Measurements from ENCODE around the gene CPXM2.
A peak's percentile ranks its signal among the peaks of the same experiment; 100 is the strongest.

CPXM2 gene

GRCh38 chr10:123906884-123907652, 15.5 kb upstream of the CPXM2 start:
- no peaks in the 10 kb centered on the region for H3K36me3 ChIP-seq (ENCODE audit: control insufficient read depth in 2 of 2, insufficient read depth in 2 of 2, low read length in 2 of 2)
- no peaks in the 10 kb centered on the region for H3K27me3 ChIP-seq (ENCODE audit: control insufficient read depth in 2 of 2, insufficient read depth in 2 of 2, low read length in 2 of 2)
- no peak overlapping the region for H3K9ac ChIP-seq (ENCODE audit: low read depth in 1 of 2, low read length in 2 of 2)
- no peaks in the 10 kb centered on the region for H3K4me1 ChIP-seq (ENCODE audit: control insufficient read depth in 2 of 2, insufficient read depth in 2 of 2, low read length in 2 of 2)
- no peak overlapping the region for H3K4me3 ChIP-seq (ENCODE audit: low read length in 2 of 2)
- no peak overlapping the region for H3K27ac ChIP-seq (ENCODE audit: low read depth in 2 of 2, low read length in 2 of 2)
- H3K9me3 ChIP-seq (ENCODE audit: control insufficient read depth in 2 of 2, low read length in 2 of 2) = no peaks in the 10 kb centered on the region

DNA sequence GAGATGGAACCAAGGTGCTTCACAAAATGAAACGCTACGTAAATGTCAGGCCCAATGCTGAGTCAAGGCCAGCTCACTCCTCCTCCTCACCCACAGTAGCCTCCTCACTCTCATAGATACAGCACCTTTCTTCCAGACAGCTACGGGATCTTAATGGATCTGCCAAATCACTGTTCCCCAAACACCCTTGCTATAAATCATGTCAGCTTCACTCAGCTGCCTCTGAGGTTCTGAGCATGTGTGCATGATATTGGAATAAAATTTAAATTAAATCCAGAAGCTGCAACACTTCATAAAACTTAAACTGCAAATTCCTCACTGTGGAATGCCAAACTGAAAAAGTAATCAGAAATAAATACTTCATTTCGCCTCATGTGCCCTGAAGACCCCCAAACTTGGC, 14.7 kb upstream of the CPXM2 start:
- Histone ChIP-seq H3K4me1 (ENCODE audit: control insufficient read depth in 2 of 2, insufficient read depth in 2 of 2, low read length in 2 of 2) (no peaks in the 10 kb centered on the region), H3K9me3 (ENCODE audit: control insufficient read depth in 2 of 2, low read length in 2 of 2) (no peaks in the 10 kb centered on the region), H3K9ac (ENCODE audit: low read depth in 1 of 2, low read length in 2 of 2) (no peak overlapping the region), H3K4me3 (ENCODE audit: low read length in 2 of 2) (no peak overlapping the region), H3K36me3 (ENCODE audit: control insufficient read depth in 2 of 2, insufficient read depth in 2 of 2, low read length in 2 of 2) (no peaks in the 10 kb centered on the region), H3K27me3 (ENCODE audit: control insufficient read depth in 2 of 2, insufficient read depth in 2 of 2, low read length in 2 of 2) (no peaks in the 10 kb centered on the region), H3K27ac (ENCODE audit: low read depth in 2 of 2, low read length in 2 of 2) (no peak overlapping the region)

DNA sequence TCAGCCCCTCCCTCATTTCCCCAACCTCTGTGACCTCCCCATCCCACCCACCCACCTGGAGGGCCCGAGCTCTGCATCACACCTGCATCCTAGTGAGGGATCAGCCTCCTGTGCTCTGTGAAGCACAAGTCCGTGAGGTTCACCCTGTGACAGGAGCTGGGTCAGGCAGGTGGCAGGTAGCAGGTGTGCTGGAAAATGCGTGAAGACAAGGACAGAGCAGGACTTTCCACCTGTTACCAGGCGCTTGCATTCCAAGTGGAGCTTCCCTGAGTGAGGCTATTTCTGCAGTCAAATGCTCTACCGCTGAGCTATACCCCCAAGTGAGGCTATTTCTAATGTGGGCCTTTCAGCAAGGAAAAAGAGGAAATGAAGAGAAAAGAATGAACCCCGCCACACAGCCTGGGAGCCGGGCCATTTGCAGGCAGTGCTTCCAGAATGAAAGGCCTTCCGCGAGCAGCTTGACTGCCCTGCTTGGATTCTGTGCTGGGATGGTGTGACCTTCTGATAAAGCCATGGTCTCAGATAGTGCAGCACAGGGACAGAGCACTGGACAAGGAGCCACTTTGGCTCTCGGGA, 13.3 kb upstream of the CPXM2 start:
- Histone ChIP-seq H3K36me3 (ENCODE audit: control insufficient read depth in 2 of 2, insufficient read depth in 2 of 2, low read length in 2 of 2) (no peaks in the 10 kb centered on the region), H3K9me3 (ENCODE audit: control insufficient read depth in 2 of 2, low read length in 2 of 2) (no peaks in the 10 kb centered on the region), H3K4me1 (ENCODE audit: control insufficient read depth in 2 of 2, insufficient read depth in 2 of 2, low read length in 2 of 2) (no peaks in the 10 kb centered on the region), H3K9ac (ENCODE audit: low read depth in 1 of 2, low read length in 2 of 2) (no peak overlapping the region), H3K27ac (ENCODE audit: low read depth in 2 of 2, low read length in 2 of 2) (no peak overlapping the region), H3K27me3 (ENCODE audit: control insufficient read depth in 2 of 2, insufficient read depth in 2 of 2, low read length in 2 of 2) (no peaks in the 10 kb centered on the region), H3K4me3 (ENCODE audit: low read length in 2 of 2) (no peak overlapping the region)

DNA sequence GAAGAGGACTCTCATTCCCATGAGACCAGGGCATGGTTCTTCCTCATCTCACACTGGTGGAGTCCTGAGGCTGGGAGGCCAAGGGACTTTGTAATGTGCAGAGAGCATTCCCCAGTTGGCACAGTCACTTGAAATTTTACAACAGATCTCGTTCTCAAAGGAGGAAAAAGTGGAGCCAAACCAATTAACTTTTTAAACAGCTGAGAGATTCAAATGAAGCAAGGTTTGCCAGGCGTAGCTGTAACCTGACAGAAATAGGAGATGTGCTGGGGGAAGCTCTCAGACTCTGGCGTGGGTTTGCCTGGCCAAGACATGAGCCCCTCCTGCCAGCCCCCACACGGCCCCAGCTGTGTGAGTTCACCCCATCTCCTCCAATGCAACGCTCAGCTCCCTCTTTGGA, 12.0 kb upstream of the CPXM2 start:
- Histone ChIP-seq H3K9me3 (ENCODE audit: control insufficient read depth in 2 of 2, low read length in 2 of 2) (no peaks in the 10 kb centered on the region), H3K36me3 (ENCODE audit: control insufficient read depth in 2 of 2, insufficient read depth in 2 of 2, low read length in 2 of 2) (no peaks in the 10 kb centered on the region), H3K4me3 (ENCODE audit: low read length in 2 of 2) (no peak overlapping the region), H3K27ac (ENCODE audit: low read depth in 2 of 2, low read length in 2 of 2) (no peak overlapping the region), H3K4me1 (ENCODE audit: control insufficient read depth in 2 of 2, insufficient read depth in 2 of 2, low read length in 2 of 2) (no peaks in the 10 kb centered on the region), H3K9ac (ENCODE audit: low read depth in 1 of 2, low read length in 2 of 2) (no peak overlapping the region), H3K27me3 (ENCODE audit: control insufficient read depth in 2 of 2, insufficient read depth in 2 of 2, low read length in 2 of 2) (no peaks in the 10 kb centered on the region)

GRCh38 chr10:123901621-123902020, 10.0 kb upstream of the CPXM2 start:
- Histone ChIP-seq H3K27me3 (ENCODE audit: control insufficient read depth in 2 of 2, insufficient read depth in 2 of 2, low read length in 2 of 2) (no peaks in the 10 kb centered on the region), H3K4me1 (ENCODE audit: control insufficient read depth in 2 of 2, insufficient read depth in 2 of 2, low read length in 2 of 2) (no peaks in the 10 kb centered on the region), H3K27ac (ENCODE audit: low read depth in 2 of 2, low read length in 2 of 2) (no peak overlapping the region), H3K9me3 (ENCODE audit: control insufficient read depth in 2 of 2, low read length in 2 of 2) (no peaks in the 10 kb centered on the region), H3K36me3 (ENCODE audit: control insufficient read depth in 2 of 2, insufficient read depth in 2 of 2, low read length in 2 of 2) (no peaks in the 10 kb centered on the region), H3K4me3 (ENCODE audit: low read length in 2 of 2) (no peak overlapping the region), H3K9ac (ENCODE audit: low read depth in 1 of 2, low read length in 2 of 2) (no peak overlapping the region)

DNA sequence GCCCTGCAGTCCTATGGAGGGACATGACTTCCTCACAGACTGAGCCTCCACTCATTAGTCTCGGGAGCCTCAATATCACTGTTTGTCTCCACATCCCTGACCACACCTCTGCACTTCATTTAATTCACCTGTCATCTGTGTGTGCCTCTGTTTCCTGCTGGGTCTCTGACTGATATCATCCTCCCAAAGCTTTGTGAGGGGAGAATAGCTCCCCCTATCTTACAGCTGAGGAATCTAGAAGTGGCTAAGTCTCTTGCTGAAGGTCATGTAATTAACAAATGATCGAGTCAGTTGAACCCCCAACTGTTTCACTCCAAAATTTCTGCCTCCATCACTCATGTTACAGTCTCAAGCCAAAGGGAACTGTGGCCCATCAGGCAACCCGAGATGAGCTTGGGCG, 5.5 kb upstream of the CPXM2 start:
- Histone ChIP-seq H3K27ac (ENCODE audit: low read depth in 2 of 2, low read length in 2 of 2) (no peak overlapping the region), H3K4me3 (ENCODE audit: low read length in 2 of 2) (no peak overlapping the region), H3K9me3 (ENCODE audit: control insufficient read depth in 2 of 2, low read length in 2 of 2) (no peaks in the 10 kb centered on the region), H3K36me3 (ENCODE audit: control insufficient read depth in 2 of 2, insufficient read depth in 2 of 2, low read length in 2 of 2) (no peaks in the 10 kb centered on the region), H3K9ac (ENCODE audit: low read depth in 1 of 2, low read length in 2 of 2) (no peak overlapping the region), H3K27me3 (ENCODE audit: control insufficient read depth in 2 of 2, insufficient read depth in 2 of 2, low read length in 2 of 2) (no peaks in the 10 kb centered on the region), H3K4me1 (ENCODE audit: control insufficient read depth in 2 of 2, insufficient read depth in 2 of 2, low read length in 2 of 2) (no peaks in the 10 kb centered on the region)

DNA sequence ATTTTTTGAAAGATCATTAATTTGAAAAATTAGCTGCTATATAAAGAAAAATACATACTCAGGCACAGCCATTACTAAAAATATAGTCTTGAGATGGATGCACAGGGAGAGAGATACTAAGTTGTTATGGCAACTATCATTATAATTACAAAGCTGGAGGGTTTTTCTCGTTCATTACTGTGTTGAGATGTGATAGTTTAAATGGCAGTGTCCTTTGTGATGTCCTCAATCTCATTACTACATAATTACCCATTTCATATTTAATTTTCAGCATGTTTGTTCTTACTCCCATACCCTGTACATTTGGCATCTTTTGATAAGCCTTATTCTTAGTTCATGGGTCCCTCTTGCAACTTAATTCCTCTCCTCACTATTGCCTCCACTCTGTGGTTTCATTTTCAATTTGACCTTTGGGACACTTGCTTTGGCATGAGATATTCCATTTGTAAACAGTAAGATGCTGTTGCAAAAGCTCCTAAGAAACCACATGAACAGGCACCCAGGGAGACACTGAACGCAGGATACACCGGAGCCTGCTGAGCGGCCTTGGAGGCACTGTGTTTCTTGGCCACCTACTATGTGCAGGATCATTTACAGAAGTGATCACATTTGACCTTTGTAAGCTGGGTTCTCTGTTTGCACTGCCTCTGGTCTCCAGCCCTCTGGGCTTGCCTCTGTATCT, 4.8 kb upstream of the CPXM2 start:
- Histone ChIP-seq H3K9me3 (ENCODE audit: control insufficient read depth in 2 of 2, low read length in 2 of 2) (no peaks in the 10 kb centered on the region), H3K27ac (ENCODE audit: low read depth in 2 of 2, low read length in 2 of 2) (no peak overlapping the region), H3K4me3 (ENCODE audit: low read length in 2 of 2) (no peak overlapping the region), H3K4me1 (ENCODE audit: control insufficient read depth in 2 of 2, insufficient read depth in 2 of 2, low read length in 2 of 2) (no peaks in the 10 kb centered on the region), H3K9ac (ENCODE audit: low read depth in 1 of 2, low read length in 2 of 2) (no peak overlapping the region), H3K36me3 (ENCODE audit: control insufficient read depth in 2 of 2, insufficient read depth in 2 of 2, low read length in 2 of 2) (no peaks in the 10 kb centered on the region), H3K27me3 (ENCODE audit: control insufficient read depth in 2 of 2, insufficient read depth in 2 of 2, low read length in 2 of 2) (no peaks in the 10 kb centered on the region)

GRCh38 chr10:123893651-123894050, 2.0 kb upstream of the CPXM2 start:
- no peak overlapping the region for H3K27ac ChIP-seq (ENCODE audit: low read depth in 2 of 2, low read length in 2 of 2)
- peaks cover 6 to 9% of the 10 kb centered on the region in 2 donors for H3K27me3 ChIP-seq (ENCODE audit: control insufficient read depth in 2 of 2, insufficient read depth in 2 of 2, low read length in 2 of 2)
- H3K9ac ChIP-seq (ENCODE audit: low read depth in 1 of 2, low read length in 2 of 2) = no peak overlapping the region

GRCh38 chr10:123890756-123891143, 857 bp downstream of the CPXM2 start:
- Histone ChIP-seq H3K36me3 (ENCODE audit: control insufficient read depth in 2 of 2, insufficient read depth in 2 of 2, low read length in 2 of 2) (no peaks in the 10 kb centered on the region), H3K4me1 (ENCODE audit: control insufficient read depth in 2 of 2, insufficient read depth in 2 of 2, low read length in 2 of 2) (no peaks in the 10 kb centered on the region), H3K4me3 (ENCODE audit: low read length in 2 of 2) (peak overlapping the region; percentile 45 to 53), H3K9ac (ENCODE audit: low read depth in 1 of 2, low read length in 2 of 2) (no peak overlapping the region), H3K9me3 (ENCODE audit: control insufficient read depth in 2 of 2, low read length in 2 of 2) (no peaks in the 10 kb centered on the region), H3K27ac (ENCODE audit: low read depth in 2 of 2, low read length in 2 of 2) (peak overlapping the region in 1 of 2 donors; percentile 43), H3K27me3 (ENCODE audit: control insufficient read depth in 2 of 2, insufficient read depth in 2 of 2, low read length in 2 of 2) (peaks cover 6 to 9% of the 10 kb centered on the region in 2 donors)

More at GRCh38 chr10:123893651-123894050, 2.0 kb upstream of the CPXM2 start:
- Histone ChIP-seq H3K4me1 (ENCODE audit: control insufficient read depth in 2 of 2, insufficient read depth in 2 of 2, low read length in 2 of 2) (no peaks in the 10 kb centered on the region), H3K36me3 (ENCODE audit: control insufficient read depth in 2 of 2, insufficient read depth in 2 of 2, low read length in 2 of 2) (no peaks in the 10 kb centered on the region), H3K9me3 (ENCODE audit: control insufficient read depth in 2 of 2, low read length in 2 of 2) (no peaks in the 10 kb centered on the region), H3K4me3 (ENCODE audit: low read length in 2 of 2) (no peak overlapping the region)

DNA sequence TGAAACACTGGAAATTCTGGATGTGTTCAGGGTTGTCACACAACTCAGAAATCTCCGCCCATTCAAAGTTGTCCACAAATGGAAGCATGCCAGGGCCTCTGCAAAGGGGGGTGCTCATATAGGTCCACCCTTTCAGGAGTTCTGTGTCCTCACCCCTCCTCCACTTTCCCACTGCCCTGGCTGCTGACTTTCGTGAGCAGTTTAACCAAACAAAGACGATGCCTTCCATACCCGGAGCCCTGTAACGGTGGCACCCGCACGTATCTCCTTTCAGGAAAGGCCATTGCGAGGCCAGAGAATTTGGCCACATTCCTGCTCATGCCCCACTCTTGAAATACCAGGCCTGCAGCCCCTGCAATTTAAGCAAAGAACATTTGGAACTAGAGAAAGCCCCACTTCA, 1.4 kb downstream of the CPXM2 start:
- Histone ChIP-seq H3K4me3 (ENCODE audit: low read length in 2 of 2) (peak overlapping the region in 1 of 2 donors; percentile 45), H3K4me1 (ENCODE audit: control insufficient read depth in 2 of 2, insufficient read depth in 2 of 2, low read length in 2 of 2) (no peaks in the 10 kb centered on the region)

More for the DNA sequence above, 1.4 kb downstream of the CPXM2 start:
- H3K27me3 ChIP-seq (ENCODE audit: control insufficient read depth in 2 of 2, insufficient read depth in 2 of 2, low read length in 2 of 2) = peaks cover 6 to 9% of the 10 kb centered on the region in 2 donors
- no peaks in the 10 kb centered on the region for H3K9me3 ChIP-seq (ENCODE audit: control insufficient read depth in 2 of 2, low read length in 2 of 2)
- peak overlapping the region in 1 of 2 donors; percentile 43 for H3K27ac ChIP-seq (ENCODE audit: low read depth in 2 of 2, low read length in 2 of 2)
- no peak overlapping the region for H3K9ac ChIP-seq (ENCODE audit: low read depth in 1 of 2, low read length in 2 of 2)
- H3K36me3 ChIP-seq (ENCODE audit: control insufficient read depth in 2 of 2, insufficient read depth in 2 of 2, low read length in 2 of 2) = no peaks in the 10 kb centered on the region

Data from mucosa of rectum (tissue), 2 donors.